ENCODE data around the gene NR1D2. TPM values are rescaled to one million over a fixed set of nuclear protein-coding genes. Genes with fewer than 3 reads are reported as not detected.

NR1D2 gene
- total RNA-seq, 1 experiment from 2014 or later: 8.7 TPM

GRCh38 chr3:23945663-23945912 is 502 bp downstream of the NR1D2 start:
- ChIA-PET CTCF (no interaction called here), POLR2A (ENCODE audit: low non-redundant PET) (no interaction called here)
- H3K27ac ChIP-seq (ENCODE audit: low read depth, low read length, poor library complexity, severe bottlenecking): peak overlapping the region; percentile 87
- H3K27me3 ChIP-seq (replicated peaks; ENCODE audit: insufficient read depth, low read depth, low read length, poor library complexity): no peaks in the 10 kb centered on the region
- no peaks in the 10 kb centered on the region for H3K9me3 ChIP-seq (ENCODE audit: low read depth, low read length, poor library complexity, severe bottlenecking)
- TF ChIP-seq CTCF (conservative IDR thresholded peaks at IDR 0.05; ENCODE audit: low read depth, low read length) (no peak), EZH2 (IDR thresholded peaks at IDR 0.05; ENCODE audit: borderline replicate concordance, low read depth, low read length, poor library complexity, severe bottlenecking) (no peak)
- intact Hi-C loops (cut with micrococcal nuclease; ENCODE audit: unreplicated experiment): loop anchor here (2.0 kb wide), 1 partner anchor 23 kb away; no protein-coding TSS in a partner anchor
- no peak for DNase-seq (ENCODE audit: low spot score)
- no TSS peak for BruUV-seq (replicated peaks)
- H3K36me3 ChIP-seq (ENCODE audit: insufficient read depth, low read length, poor library complexity, severe bottlenecking): no peaks in the 10 kb centered on the region
- H3K4me1 ChIP-seq (ENCODE audit: insufficient read depth, low read length, poor library complexity, severe bottlenecking): peaks cover 7% of the 10 kb centered on the region
- peak overlapping the region; percentile 66 for H3K4me3 ChIP-seq (ENCODE audit: low read depth, low read length, poor library complexity, severe bottlenecking)

- CTCF ChIA-PET: no interaction called here
- Histone ChIP-seq H3K4me3 (ENCODE audit: low read depth, low read length, poor library complexity, severe bottlenecking) (peak overlapping the region; percentile 66), H3K27me3 (replicated peaks; ENCODE audit: insufficient read depth, low read depth, low read length, poor library complexity) (no peaks in the 10 kb centered on the region), H3K27ac (ENCODE audit: low read depth, low read length, poor library complexity, severe bottlenecking) (peak overlapping the region; percentile 87), H3K36me3 (ENCODE audit: insufficient read depth, low read length, poor library complexity, severe bottlenecking) (no peaks in the 10 kb centered on the region), H3K4me1 (ENCODE audit: insufficient read depth, low read length, poor library complexity, severe bottlenecking) (peaks cover 7% of the 10 kb centered on the region), H3K9me3 (ENCODE audit: low read depth, low read length, poor library complexity, severe bottlenecking) (no peaks in the 10 kb centered on the region)
- POLR2A ChIA-PET (ENCODE audit: low non-redundant PET): interaction anchor here (0.5 kb wide), 1 partner anchor 19 kb away, joined by 9 read pairs; no protein-coding TSS in a partner anchor
- TF ChIP-seq EZH2 (IDR thresholded peaks at IDR 0.05; ENCODE audit: borderline replicate concordance, low read depth, low read length, poor library complexity, severe bottlenecking) (no peak), CTCF (conservative IDR thresholded peaks at IDR 0.05; ENCODE audit: low read depth, low read length) (no peak)
- intact Hi-C loops (cut with micrococcal nuclease; ENCODE audit: unreplicated experiment): loop anchor here (1.0 to 2.0 kb wide), 2 partner anchors 23 to 46 kb away; no protein-coding TSS in a partner anchor
- peak; percentile 98 for DNase-seq (ENCODE audit: low spot score)
- no TSS peak for BruUV-seq (replicated peaks)
These were observed 1.0 kb downstream of the NR1D2 start for GRCh38 chr3:23945913-23946687.

- H3K4me3 ChIP-seq (ENCODE audit: low read depth, low read length, poor library complexity, severe bottlenecking): no peak overlapping the region
- no peak for DNase-seq (ENCODE audit: low spot score)
- H3K36me3 ChIP-seq (ENCODE audit: insufficient read depth, low read length, poor library complexity, severe bottlenecking): no peaks in the 10 kb centered on the region
- TF ChIP-seq EZH2 (IDR thresholded peaks at IDR 0.05; ENCODE audit: borderline replicate concordance, low read depth, low read length, poor library complexity, severe bottlenecking) (no peak), CTCF (conservative IDR thresholded peaks at IDR 0.05; ENCODE audit: low read depth, low read length) (no peak)
- ChIA-PET CTCF (no interaction called here), POLR2A (ENCODE audit: low non-redundant PET) (no interaction called here)
- H3K9me3 ChIP-seq (ENCODE audit: low read depth, low read length, poor library complexity, severe bottlenecking): no peaks in the 10 kb centered on the region
- intact Hi-C loops (cut with micrococcal nuclease; ENCODE audit: unreplicated experiment): no loop called here
- no TSS peak for BruUV-seq (replicated peaks)
- peaks cover 14% of the 10 kb centered on the region for H3K4me1 ChIP-seq (ENCODE audit: insufficient read depth, low read length, poor library complexity, severe bottlenecking)
- no peaks in the 10 kb centered on the region for H3K27me3 ChIP-seq (replicated peaks; ENCODE audit: insufficient read depth, low read depth, low read length, poor library complexity)
- no peak overlapping the region for H3K27ac ChIP-seq (ENCODE audit: low read depth, low read length, poor library complexity, severe bottlenecking)
These were observed 3.7 kb downstream of the NR1D2 start for GRCh38 chr3:23948761-23949160.

Data from A673 (cell line).